H9 (cell line): Measurements from ENCODE around the gene ABCG8. TPM values are rescaled to one million over a fixed set of nuclear protein-coding genes. Genes with fewer than 3 reads are reported as not detected.

ENCODE experiments used
- DNase-seq: peaks from one replicate; pipeline ENCODE4 v3.0.0-alpha.2; 2017
- H2AFZ ChIP-seq: one replicate; pipeline ENCODE4 v1.6.1; 2013; ENCODE audit warnings: mild to moderate bottlenecking, low read length, control low read depth, moderate library complexity
- H2AK5ac ChIP-seq: 2 replicates; pipeline ENCODE4 v1.6.1; 2013; ENCODE audit warnings: low read length, control low read depth, mixed read lengths; ENCODE audit not compliant: insufficient read length
- H2BK120ac ChIP-seq: one replicate; pipeline ENCODE4 v1.6.1; 2013; ENCODE audit warnings: low read depth, mild to moderate bottlenecking, low read length, control low read depth, inconsistent platforms; ENCODE audit not compliant: poor library complexity, severe bottlenecking
- H2BK12ac ChIP-seq: 2 replicates; pipeline ENCODE4 v1.6.1; 2013; ENCODE audit warnings: low read length, control low read depth, mixed read lengths, low read depth; ENCODE audit not compliant: insufficient read length
- H2BK15ac ChIP-seq: 2 replicates; pipeline ENCODE4 v1.6.1; 2013; ENCODE audit warnings: low read depth, low read length, control low read depth
- H2BK20ac ChIP-seq: one replicate; pipeline ENCODE4 v1.6.1; 2013; ENCODE audit warnings: low read depth, mild to moderate bottlenecking, low read length, control low read depth, inconsistent platforms; ENCODE audit not compliant: poor library complexity, severe bottlenecking
- H2BK5ac ChIP-seq: 2 replicates; pipeline ENCODE4 v1.6.1; 2013; ENCODE audit warnings: low read length, control low read depth, mixed read lengths; ENCODE audit not compliant: insufficient read length
- H3K14ac ChIP-seq: 2 replicates; pipeline ENCODE4 v1.6.1; 2013; ENCODE audit warnings: low read length, control low read depth; ENCODE audit not compliant: insufficient read depth
- H3K18ac ChIP-seq: 2 replicates; pipeline ENCODE4 v1.6.1; 2013; ENCODE audit warnings: low read depth, mild to moderate bottlenecking, mixed read lengths, low read length, control low read depth; ENCODE audit not compliant: insufficient read length
- H3K23ac ChIP-seq: 2 replicates; pipeline ENCODE4 v1.6.1; 2013; ENCODE audit warnings: low read length, control low read depth, mixed read lengths, low read depth; ENCODE audit not compliant: insufficient read length
- H3K23me2 ChIP-seq: 2 replicates; pipeline ENCODE4 v1.6.1; 2013; ENCODE audit warnings: low read depth, mild to moderate bottlenecking, mixed read lengths, low read length, control low read depth; ENCODE audit not compliant: insufficient read length, poor library complexity, severe bottlenecking
- H3K27ac ChIP-seq: 2 replicates; pipeline ENCODE4 v1.5.1; 2013; ENCODE audit warnings: low read length, control low read depth, mixed read lengths, low read depth; ENCODE audit not compliant: insufficient read length
- H3K27me3 ChIP-seq: 2 replicates; pipeline ENCODE4 v1.6.1; 2013; ENCODE audit warnings: low read length, control low read depth, inconsistent platforms; ENCODE audit not compliant: insufficient read depth
- H3K4ac ChIP-seq: 2 replicates; pipeline ENCODE4 v1.6.1; 2013; ENCODE audit warnings: low read depth, mild to moderate bottlenecking, control low read depth, inconsistent platforms, low read length, moderate library complexity
- H3K4me1 ChIP-seq: 2 replicates; pipeline ENCODE4 v1.6.1; 2013; ENCODE audit warnings: low read length, control low read depth, inconsistent platforms; ENCODE audit not compliant: insufficient read depth
- H3K4me2 ChIP-seq: 2 replicates; pipeline ENCODE4 v1.6.1; 2013; ENCODE audit warnings: low read length, control low read depth, mixed read lengths; ENCODE audit not compliant: insufficient read length, insufficient read depth
- H3K56ac ChIP-seq: 2 replicates; pipeline ENCODE4 v1.6.1; 2013; ENCODE audit warnings: low read depth, mild to moderate bottlenecking, mixed read lengths, low read length, control low read depth; ENCODE audit not compliant: insufficient read length
- H3K79me1 ChIP-seq: 2 replicates; pipeline ENCODE4 v1.6.1; 2013; ENCODE audit warnings: low read depth, mild to moderate bottlenecking, moderate library complexity, low read length, control low read depth, inconsistent platforms; ENCODE audit not compliant: insufficient read depth, poor library complexity, severe bottlenecking
- H3K79me2 ChIP-seq: 2 replicates; pipeline ENCODE4 v1.6.1; 2013; ENCODE audit warnings: low read length, control low read depth, inconsistent platforms; ENCODE audit not compliant: insufficient read depth
- H3K9ac ChIP-seq: 2 replicates; pipeline ENCODE4 v1.6.1; 2013; ENCODE audit warnings: low read length, control low read depth, mixed read lengths; ENCODE audit not compliant: insufficient read length; ENCODE audit errors: extremely low read depth
- H3K9me3 ChIP-seq: one replicate; pipeline ENCODE4 v1.6.1; 2013; ENCODE audit warnings: low read depth, low read length, inconsistent platforms; ENCODE audit not compliant: control insufficient read depth
- H3T11ph ChIP-seq: one replicate; pipeline ENCODE4 v1.6.1; 2013; ENCODE audit warnings: mild to moderate bottlenecking, low read length, control low read depth, inconsistent platforms
- H4K20me1 ChIP-seq: one replicate; pipeline ENCODE4 v1.6.1; 2013; ENCODE audit not compliant: control insufficient read depth, insufficient read length, insufficient read depth
- H4K5ac ChIP-seq: 2 replicates; pipeline ENCODE4 v1.6.1; 2013; ENCODE audit warnings: low read depth, mild to moderate bottlenecking, mixed read lengths, low read length, control low read depth; ENCODE audit not compliant: insufficient read length
- H4K8ac ChIP-seq: replicated peaks from 2 replicates; pipeline ENCODE4 v1.6.1; 2013; ENCODE audit warnings: low read length, control low read depth, mixed read lengths, low read depth; ENCODE audit not compliant: insufficient read length
- H4K91ac ChIP-seq: 2 replicates; pipeline ENCODE4 v1.6.1; 2013; ENCODE audit warnings: low read depth, mild to moderate bottlenecking, moderate library complexity, mixed read lengths, low read length, control low read depth; ENCODE audit not compliant: insufficient read length
- H3K27ac Mint-ChIP-seq, 3 experiments: 2 replicates in 2 of 3; 3 replicates in 1 of 3; pipeline ENCODE4 v1.8.0; 2020 to 2021; ENCODE audit warnings: mixed read lengths in 3 of 3, mild to moderate bottlenecking in 1 of 3, moderate library complexity in 1 of 3
- H3K27me3 Mint-ChIP-seq: 2 replicates; pipeline ENCODE4 v1.8.0; 2021; ENCODE audit warnings: low read depth, mild to moderate bottlenecking, moderate library complexity, mixed read lengths
- H3K36me3 Mint-ChIP-seq, 3 experiments: 2 replicates in 2 of 3; 3 replicates in 1 of 3; pipeline ENCODE4 v1.8.0; 2020 to 2021; ENCODE audit warnings: low read depth in 3 of 3, mixed read lengths in 3 of 3; ENCODE audit not compliant: insufficient read depth in 1 of 3
- H3K4me1 Mint-ChIP-seq, 2 experiments: 2 replicates each; pipeline ENCODE4 v1.8.0; 2020; ENCODE audit warnings: mixed read lengths in 2 of 2
- H3K4me3 Mint-ChIP-seq, 2 experiments: 2 replicates in 1 of 2; 3 replicates in 1 of 2; pipeline ENCODE4 v1.8.0; 2020 to 2021; ENCODE audit warnings: mild to moderate bottlenecking in 2 of 2, mixed read lengths in 2 of 2, moderate library complexity in 1 of 2
- H3K9me3 Mint-ChIP-seq, 2 experiments: 2 replicates in 1 of 2; 3 replicates in 1 of 2; pipeline ENCODE4 v1.8.0; 2020; ENCODE audit warnings: mild to moderate bottlenecking in 2 of 2, mixed read lengths in 2 of 2, moderate library complexity in 1 of 2
- CTCF ChIP-seq: fragments of 200-600 bp; sonication (generic); conservative IDR thresholded peaks from 3 replicates; pipeline ENCODE4 v1.8.0; 2021; ENCODE audit warnings: antibody characterized with exemption, mild to moderate bottlenecking
- whole genome bisulfite sequencing: extraction: QIAGEN DNeasy Blood & Tissue Kit; methylation state at CpG from one replicate; pipeline ENCODE4 v1.1.7; 2013; ENCODE audit warnings: missing lambda C conversion rate, low lambda C conversion rate, mixed read lengths; ENCODE audit not compliant: insufficient read length; ENCODE audit errors: extremely low coverage; 5-methylcytosine and 5-hydroxymethylcytosine counted together
- total RNA-seq: library from RNA; stranded (reverse); gene quantifications from 2 replicates; pipeline ENCODE4 v1.2.1, GENCODE V29; 2021

ABCG8 gene
- total RNA-seq, 1 experiment from 2014 or later = not detected

- H3K27ac Mint-ChIP-seq = no peak overlapping the region; a peak in 1 of 7 replicates
- H4K20me1 ChIP-seq = no peaks in the 10 kb centered on the region
These were observed 67.1 kb downstream of the ABCG8 start for GRCh38 chr2:43905871-43906270.

More at GRCh38 chr2:43905871-43906270, 67.1 kb downstream of the ABCG8 start:
- Histone ChIP-seq H3K27me3 (no peaks in the 10 kb centered on the region), H3K27ac (no peak overlapping the region), H3K56ac (no peak overlapping the region), H2BK120ac (no peak overlapping the region), H3K4me1 (no peaks in the 10 kb centered on the region), H3K23me2 (no peaks in the 10 kb centered on the region), H2AK5ac (no peak overlapping the region), H2BK5ac (no peak overlapping the region), H3K4me2 (no peak overlapping the region), H4K8ac (no peak overlapping the region), H3K4ac (no peak overlapping the region), H3K9ac (no peak overlapping the region), H2BK12ac (no peak overlapping the region), H4K5ac (no peak overlapping the region), H3K18ac (no peak overlapping the region), H2BK15ac (no peak overlapping the region), H3K23ac (no peak overlapping the region), H3K9me3 (no peaks in the 10 kb centered on the region), H3K79me2 (no peaks in the 10 kb centered on the region), H2BK20ac (no peak overlapping the region), H3T11ph (no peak overlapping the region), H3K79me1 (peaks cover 2% of the 10 kb centered on the region), H3K14ac (no peak overlapping the region), H2AFZ (no peak overlapping the region), H4K91ac (no peak overlapping the region)
- no peaks in the 10 kb centered on the region; the same call in 1 of the 2 replicates for H3K27me3 Mint-ChIP-seq
- H3K36me3 Mint-ChIP-seq = peaks cover 17 to 76% (median 47%) of the 10 kb centered on the region in 3 experiments; a peak in 6 of 7 replicates
- H3K4me1 Mint-ChIP-seq = no peaks in the 10 kb centered on the region
- TF ChIP-seq CTCF = no peak
- no peak overlapping the region for H3K4me3 Mint-ChIP-seq
- no CpG with 5 or more reads among the region's 5 CpGs for WGBS
- no peaks in the 10 kb centered on the region for H3K9me3 Mint-ChIP-seq
- DNase-seq = no peak
